DMS153 treated with DMSO at 0.1 percent for 48 hours (cell line): ENCODE data around the gene S100A2.

ENCODE experiments used
- DNase-seq: peaks from one replicate; lab custom pipeline; 2025; ENCODE audit not compliant: unreplicated experiment; lab: John Stamatoyannopoulos, UW

Gene S100A2

DNA sequence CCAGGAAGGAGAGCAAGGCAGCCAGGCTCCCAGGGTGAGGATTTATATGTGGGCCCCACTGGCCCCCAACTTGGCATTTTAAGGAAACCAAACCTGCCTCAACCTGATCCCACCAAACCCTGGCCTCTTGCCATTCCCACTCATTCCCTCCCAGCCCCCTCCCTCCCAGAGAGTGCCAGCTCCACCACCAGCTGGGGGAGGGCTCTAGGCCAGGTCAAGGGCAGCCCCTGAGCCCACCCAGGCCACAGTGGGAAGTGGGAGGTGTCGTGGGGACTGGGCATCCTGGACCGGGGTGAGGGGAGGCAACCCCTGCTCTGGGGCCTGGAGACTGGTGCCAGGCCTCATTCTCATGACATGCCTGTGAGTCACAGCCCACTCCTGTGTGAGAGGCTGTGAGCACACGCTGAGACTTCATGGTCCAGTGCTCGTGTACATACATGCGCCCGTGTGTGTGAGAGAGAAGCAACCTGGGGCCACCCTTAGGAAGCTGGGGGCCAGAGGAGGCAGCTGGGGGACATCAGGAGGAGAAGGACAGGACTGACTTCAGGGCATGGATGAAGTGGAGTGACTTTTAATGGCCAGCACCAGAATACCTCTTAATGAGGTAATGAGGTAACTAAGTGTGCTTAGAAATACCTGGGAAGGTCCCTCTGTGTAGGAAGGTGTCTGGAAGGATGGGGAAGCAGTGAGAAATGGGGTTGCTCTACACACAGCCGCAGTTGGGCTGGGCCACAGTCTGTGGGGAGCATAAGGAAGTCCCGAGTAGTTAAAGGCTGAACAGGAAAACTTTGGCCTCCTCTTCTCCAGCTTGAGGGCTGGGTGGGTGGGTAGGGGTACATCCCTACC lies at the start of gene S100A2:
Gene S100A2, minus strand, starts transcription at position 316 of the 846 bp plus-strand sequence. CDS start 1,967 bp downstream, outside the sequence.
- peak; percentile 47 for DNase-seq

DNA sequence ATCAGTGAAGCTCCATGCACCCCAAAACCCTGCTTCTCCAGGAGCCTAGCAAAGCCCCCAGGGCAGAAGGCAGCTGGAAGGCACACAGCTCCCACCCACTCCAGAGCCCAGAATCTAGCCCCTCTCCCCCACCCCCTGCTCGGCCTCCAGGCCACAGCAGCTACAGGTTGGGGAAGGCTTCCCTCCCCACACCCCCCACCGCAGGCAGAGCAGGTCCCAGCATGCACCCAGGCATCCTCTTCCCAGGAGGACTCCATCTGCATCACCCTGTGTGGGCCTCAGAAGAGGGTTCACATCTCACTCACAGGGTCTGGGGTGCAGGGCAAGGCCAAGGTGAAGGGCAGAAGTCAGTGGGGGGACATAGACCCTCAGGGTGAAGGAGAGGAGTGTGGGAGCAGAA lies 49.8 kb upstream of the S100A2 start:
- DNase-seq: no peak

DNA sequence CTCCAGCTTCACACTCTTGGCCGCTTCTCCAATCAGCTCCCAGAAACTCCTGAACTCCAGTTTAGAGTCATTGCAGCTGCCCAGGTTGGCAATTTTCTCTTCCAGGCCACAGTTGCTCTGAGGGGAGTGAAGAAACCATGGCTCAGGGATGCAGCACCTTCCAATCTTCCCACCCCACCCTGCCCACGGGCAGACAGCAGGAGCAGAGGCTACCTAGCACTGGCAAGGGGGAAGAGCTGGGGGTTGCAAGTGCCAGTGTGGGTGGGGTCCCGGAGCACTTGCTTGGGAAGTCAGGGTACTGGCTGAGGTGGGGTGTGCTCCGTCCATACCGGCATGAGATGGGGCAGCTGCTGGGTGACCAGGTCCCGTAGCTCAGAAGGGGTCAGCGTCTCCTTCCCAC lies 49.3 kb upstream of the S100A2 start:
- no peak for DNase-seq

DNA sequence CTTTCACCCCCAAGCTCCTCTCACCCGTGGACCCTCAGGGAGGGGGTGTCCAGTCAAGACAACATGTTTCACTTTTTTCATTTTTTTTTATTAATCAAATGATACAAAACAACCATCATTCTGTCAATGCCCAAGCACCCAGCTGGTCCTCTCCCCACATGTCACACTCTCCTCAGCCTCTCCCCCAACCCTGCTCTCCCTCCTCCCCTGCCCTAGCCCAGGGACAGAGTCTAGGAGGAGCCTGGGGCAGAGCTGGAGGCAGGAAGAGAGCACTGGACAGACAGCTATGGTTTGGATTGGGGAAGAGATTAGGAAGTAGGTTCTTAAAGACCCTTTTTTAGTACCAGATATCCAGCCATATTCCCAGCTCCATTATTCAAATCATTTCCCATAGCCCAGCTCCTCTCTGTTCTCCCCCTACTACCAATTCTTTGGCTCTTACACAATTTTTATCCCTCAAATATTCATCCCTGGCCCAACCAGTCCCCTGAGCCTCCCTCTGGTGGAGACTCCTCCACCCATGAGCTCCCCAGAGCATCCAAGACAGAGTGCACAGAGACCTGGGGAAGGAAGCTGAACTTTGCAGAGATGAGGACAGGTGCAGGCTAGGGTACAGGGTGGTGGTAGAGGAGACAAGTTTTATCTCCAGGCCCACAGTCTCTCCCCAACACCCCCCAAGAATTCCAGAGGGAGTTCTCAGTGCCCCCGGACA lies 48.7 kb upstream of the S100A2 start:
- no peak for DNase-seq

DNA sequence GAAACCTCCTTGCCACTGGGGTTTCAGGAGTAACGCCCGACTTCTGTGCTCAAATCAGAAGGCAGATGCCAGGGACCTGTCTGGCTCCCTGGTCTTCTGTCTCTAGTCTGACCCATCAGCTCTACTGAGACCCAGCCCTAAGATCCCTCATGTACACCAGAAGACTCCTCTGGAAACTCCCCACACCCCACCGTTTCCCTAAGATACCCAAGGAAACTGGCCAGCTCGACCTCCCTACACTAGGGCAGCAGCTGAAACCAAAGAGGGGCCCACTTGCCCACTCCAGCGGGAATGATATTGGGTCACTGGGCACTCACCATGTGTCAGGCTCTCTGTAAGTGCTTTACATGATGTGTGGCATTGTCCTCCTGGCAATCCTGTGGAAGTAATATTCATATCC lies 47.8 kb upstream of the S100A2 start:
- DNase-seq: no peak

DNA sequence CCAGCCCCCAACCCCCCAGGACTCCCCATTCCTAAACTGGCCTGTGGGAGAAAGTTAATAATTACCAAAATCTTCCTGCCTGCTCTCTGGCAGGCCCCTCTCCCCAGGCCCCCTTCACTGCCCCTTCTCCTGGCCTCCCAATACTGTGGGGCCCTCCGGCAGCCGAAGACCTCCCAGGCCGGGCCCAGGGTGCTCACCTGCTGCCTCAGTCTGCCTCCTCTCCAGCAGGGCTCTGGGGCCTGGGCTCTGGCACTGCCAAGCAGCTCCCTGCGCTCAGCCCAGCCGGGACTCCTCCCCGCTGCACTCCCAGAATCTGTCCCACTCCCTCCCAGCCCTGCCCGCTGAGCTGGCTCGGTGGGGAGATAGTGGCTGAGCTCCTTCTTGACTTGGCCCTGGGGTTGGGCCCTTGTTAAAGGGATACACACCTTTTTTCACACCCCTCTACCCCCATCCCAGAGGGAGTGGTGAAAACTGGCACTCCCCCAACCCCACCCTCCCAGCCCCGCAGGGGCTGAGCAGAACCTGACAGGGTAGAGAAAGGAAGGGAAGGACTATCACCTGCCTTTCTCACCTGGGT lies 47.2 kb upstream of the S100A2 start, which contains the start of gene S100A16:
Gene S100A16, minus strand, starts transcription at position 383 of the 577 bp plus-strand sequence. CDS start 4,986 bp downstream, outside the sequence.
- DNase-seq: no peak

DNA sequence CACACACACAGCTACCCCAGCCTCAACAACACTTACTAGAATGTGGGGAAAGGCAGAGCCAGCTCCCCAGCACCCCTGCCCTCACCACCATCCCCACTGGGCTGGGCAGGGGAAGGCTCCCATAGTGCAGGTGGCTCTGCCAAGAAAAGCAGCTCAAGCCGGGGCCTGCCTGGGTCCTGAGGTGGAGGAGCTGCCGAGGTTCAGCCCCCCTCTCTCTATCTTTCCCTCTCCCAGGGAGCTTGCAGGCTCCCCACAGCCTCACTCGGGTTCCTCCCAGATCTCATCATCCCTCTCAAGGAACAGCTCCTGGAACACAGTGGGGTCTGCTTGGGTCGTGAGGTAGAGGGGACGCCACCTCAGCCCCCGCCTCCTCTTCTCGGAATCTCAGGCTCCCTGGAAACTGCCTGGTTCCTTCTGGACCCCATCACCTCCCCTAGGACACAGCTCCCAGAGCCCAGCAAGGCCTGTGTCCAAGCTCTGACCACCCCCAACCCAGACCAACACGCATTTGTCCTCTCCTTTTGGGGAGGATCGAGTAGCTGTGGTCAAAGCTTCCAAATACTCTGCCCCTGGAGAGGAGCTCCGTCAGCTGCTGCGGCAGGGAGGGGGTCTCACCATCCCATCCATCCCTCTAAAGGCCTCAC lies 46.6 kb upstream of the S100A2 start:
- DNase-seq: no peak

DNA sequence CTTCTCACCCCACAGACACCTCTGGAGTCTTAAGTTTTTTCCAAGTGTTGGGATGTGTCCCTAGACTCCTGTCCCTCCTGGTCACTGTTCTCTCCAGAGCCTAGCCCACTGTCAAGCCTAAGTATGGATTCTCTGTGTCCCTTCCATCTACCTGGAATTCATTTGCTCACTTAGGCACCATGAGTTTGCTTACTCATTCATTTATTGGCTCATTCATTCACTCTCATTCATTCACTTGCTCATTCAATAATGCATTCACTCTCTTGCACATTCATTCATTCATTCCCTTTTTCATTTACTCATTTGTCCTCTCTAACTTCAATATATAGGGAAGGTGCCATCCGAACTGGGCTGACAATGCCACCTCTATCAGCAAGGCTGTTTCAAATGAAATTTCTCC lies 45.7 kb upstream of the S100A2 start:
- DNase-seq: no peak

DNA sequence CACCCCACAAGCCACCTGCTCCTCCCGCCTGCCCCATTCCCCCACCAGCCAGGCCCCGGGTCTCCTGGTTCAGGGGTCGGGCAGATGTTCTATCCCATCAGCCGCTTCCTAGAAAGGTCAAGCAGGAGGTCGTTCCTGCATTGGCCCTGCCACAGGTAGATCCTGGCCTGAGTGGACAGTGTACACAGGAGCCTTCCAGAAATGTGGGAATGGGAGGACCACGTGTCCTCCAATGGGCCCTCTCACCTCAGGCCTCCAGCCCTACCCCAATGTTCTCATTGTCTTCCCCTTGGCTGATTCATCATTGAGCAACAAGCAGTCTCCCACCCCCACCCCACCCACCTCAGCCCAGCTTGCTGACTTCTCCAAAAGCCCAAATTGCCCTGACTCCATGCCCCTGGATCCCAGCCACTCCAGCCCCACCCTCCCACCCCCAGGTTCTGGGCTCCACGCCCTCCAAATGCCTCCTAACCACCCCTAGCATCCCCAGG lies 45.2 kb upstream of the S100A2 start:
- no peak for DNase-seq

DNA sequence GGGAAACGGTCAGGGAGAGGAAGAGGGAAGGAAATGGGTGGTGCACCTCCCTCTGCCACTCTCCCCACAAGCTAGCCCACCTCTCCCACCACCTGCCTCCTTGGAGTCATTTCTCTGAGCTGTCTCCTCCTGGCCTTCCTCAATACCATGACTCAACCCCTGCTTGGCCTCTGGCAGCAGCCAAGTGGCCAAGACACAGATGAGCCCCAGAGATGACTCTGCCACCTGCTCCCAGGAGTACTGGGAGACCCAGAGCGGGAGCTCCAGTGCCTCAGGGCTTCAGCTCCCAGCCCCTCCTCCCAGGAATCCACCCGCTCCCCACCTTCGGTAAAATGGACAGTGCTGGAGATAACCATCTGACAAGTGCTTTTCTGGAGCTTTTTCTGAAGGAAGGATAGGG lies 44.7 kb upstream of the S100A2 start:
- no peak for DNase-seq

DNA sequence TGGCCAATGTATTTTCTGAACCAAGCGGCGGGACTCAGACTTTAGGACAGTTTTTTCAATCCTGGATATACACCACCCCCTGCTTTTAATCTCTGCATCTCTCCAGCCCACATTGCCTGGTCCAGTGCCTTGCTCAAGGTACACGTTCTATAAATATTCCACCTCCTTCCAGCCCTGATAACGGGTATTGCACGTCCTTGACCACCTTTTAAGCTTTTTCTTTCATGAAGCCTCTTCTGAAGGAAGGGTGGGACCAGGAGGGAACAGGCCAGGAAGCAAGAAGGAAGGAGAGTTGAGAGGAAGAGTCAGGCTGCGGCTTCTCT lies 43.9 kb upstream of the S100A2 start:
- DNase-seq: no peak

DNA sequence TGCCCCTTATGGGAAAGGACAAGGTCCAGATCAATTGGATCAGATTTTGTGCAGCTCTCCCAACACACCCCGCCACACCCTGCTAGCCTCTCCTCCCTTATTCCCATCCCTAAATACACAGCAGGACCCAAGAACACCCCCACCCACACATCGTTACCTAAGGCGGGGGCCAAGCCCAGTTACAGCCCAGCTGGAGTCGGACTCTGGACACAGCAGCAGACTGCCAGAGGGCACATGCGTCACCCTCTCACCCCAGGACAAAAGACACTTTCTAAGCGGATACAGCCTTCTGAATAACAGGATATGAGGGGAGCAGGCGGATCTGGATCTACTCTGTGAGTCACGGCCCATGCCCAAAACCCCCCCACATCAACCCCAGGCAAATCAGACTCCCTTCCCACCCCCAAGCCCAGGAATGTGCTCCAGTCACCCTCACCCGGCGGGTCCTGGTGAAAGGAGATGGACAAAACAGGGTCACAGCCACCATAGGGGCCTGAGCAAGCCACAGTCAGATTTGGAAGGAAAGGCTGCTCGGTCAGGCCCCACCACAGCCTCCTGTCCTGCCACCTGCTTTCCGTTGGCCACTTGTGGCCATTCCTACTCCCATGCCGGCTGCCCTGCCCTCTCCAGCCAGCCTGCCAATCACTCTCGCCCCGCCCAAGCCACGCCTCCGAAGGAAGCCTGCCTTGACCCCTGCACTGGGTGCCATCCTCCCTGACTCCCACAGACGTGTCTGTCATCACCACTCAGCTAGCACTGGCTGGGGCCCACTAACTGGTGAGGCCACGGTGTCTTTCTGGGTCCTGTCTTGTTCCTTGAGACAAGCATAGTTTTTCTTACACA lies 43.3 kb upstream of the S100A2 start:
- DNase-seq: no peak

DNA sequence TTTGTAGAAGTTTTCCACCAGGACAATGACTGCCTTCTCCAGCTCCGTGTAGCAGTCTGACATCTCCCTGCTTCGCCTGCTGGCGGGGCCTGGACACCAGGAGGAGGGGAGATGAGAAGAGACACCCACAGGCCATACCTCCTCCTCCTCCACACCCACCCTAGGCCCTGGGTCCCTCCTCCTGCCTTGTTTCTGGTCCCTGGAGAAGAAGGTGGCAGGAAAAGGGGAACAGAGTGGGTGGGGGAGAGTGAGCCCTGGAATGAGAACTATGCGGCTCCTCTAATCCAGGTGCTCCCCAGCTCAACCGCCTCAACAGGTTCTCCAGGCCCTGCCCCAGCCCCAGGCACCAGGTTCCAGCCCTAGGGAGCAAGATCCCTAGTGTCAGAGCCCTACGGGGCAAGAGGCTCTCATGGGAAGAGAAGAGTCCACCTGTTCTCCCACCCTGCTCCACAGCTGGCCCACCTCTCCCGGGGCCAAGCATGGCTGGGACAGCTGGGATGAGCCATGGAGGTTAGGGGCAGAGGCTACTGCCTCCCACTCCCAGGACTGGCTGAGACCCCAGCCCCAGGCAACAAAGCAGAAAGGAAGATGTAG lies 42.5 kb upstream of the S100A2 start:
- DNase-seq: no peak

DNA sequence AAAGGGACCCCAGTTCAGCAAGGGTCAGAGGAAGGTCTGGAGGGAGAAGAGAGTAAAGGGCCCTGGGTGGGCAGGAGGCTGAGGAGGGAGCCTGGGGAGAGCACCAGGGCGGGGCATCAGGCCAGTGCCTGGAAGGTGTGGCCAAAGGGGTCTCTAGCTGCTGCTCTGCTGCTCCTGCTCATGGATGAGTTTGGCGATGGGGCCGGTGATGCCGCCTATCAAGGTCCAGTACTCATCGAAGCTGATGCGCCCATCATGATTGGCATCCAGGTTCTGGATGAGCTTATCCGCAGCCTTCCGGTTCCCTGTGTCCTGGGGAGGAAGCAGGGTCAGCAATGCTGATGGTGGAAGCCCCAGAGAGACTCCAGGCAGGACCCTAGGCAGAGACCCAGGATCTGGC lies 41.7 kb upstream of the S100A2 start:
- no peak for DNase-seq

DNA sequence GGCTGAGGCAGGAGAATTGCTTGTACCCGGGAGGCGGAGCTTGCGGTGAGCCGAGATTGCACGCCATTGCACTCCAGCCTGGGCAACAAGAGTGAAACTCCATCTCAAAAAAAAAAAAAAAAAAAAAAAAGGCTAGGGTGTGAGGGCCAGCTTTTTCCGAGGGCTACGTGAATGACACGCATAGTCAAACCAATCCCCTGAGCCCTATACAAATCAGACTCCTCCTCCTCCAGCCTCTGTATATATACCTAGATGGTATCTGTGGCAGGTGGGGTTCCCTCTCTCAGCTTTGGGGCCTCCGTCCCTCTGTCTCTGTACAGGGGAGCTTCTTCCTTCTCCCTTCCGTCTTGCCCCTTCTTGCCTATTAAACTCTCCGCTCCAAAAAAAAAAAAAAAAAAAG lies 40.5 kb upstream of the S100A2 start:
- no peak for DNase-seq

DNA sequence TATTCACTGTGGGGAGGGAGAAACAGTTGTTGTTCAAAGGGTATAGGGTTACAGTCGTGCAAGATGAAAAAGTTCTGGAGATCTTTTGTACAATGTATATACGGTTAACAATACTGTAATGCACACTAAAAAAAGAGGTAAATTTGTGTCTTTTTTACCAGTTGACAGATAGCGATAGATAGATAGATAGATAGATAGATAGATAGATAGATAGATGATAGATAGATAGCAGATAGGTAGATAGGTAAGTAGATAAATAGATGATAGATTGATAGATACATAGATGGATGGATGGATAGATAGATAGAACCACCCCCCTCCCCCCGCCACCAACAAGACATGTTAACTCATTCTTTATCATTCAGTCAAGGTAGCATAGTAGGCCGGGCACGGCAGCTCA lies 37.1 kb upstream of the S100A2 start:
- DNase-seq: no peak

DNA sequence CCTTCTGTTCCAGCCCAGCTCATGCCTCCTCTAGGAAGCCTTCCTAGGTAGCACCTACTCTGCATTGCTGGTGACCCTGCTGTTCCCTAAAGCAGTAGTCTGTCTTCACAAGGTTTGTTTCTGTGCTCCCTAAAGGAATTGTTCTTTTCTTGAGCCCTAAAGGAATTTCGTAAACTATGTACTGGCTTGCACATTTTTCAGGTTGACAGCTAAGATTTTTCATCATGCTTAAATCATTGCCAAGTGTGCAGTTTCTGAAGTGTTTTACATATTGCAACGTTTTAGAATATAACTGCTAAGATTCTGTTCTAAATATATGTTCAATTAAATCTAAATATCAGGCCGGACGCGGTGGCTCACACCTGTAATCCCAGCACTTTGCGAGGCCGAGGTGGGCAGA lies 34.2 kb upstream of the S100A2 start:
- DNase-seq: no peak

DNA sequence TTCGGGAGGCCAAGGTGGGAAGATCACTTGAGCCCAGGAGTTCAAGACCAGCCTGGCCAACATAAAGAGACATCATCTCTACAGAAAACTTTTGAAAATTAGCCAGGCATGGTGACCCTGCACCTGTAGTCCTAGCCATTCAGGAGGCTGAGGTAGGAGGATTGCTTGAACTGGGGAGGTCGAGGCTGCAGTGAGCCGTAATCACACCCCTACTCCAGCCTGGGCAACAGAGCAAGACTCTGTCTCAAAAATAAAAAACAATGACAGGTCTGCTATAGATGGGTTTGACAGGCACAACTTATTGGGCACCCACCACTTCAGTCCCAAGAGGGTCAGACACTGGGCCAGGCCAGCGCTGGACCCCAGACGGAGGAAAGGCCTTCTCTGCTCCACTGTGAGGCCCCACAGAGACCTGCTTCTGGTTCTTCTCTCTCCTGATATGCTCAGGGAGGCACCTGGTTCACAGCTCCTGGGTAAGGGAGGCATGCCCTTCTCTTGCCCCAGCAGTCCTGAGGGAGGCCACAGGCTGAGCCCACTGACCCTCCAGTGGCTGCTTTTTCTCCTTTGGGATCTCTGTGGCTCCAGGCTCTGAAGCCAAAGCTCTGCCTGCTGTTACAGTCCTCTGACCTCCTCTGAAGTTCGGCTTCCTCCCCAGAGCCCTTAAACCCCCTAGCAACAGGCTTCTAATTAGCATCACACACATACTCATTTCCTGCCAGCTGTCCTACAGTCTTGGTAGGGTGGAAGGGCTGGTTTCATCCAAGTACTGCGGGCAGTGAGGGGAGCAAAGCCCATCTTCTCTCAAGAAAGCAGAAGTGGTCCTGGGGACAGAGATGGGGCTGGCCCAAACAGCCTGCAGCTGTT lies 32.9 kb upstream of the S100A2 start:
- no peak for DNase-seq

DNA sequence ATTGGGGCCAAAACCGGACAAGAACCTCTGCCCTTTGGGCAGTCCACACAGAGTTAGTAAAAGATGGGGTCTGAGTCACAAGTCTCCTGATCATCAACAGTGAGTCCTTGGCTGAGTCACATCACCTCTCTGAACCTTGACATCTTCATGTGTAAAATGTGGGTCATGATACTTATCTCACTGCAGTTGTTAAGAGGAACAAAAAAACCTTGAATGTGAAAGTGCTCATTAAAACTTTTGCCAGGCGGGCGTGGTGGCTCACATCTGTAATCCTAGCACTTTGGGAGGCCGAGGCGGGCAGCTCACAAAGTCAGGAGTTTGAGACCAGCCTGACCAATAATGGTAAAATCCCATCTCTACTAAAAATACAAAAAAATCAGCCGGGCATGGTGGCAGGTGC lies 31.6 kb upstream of the S100A2 start:
- DNase-seq: no peak
